IMR-90 (cell line): Measurements from ENCODE around the gene ARMCX4.

ENCODE experiments used
- BHLHE40 ChIP-seq: fragments of 150-350 bp; IDR thresholded peaks from 2 replicates; pipeline ENCODE4 v1.6.1; 2016; ENCODE audit warnings: mild to moderate bottlenecking, low read depth, low read length
- CEBPB ChIP-seq: IDR thresholded peaks from 2 replicates; pipeline ENCODE4 v1.6.1; 2012; ENCODE audit warnings: low read depth, low read length, improper control_type of control experiment
- ELK1 ChIP-seq: fragments of 150-350 bp; IDR thresholded peaks from 2 replicates; pipeline ENCODE4 v1.6.1; 2016; ENCODE audit warnings: low read depth, mild to moderate bottlenecking, low read length, moderate library complexity, borderline replicate concordance
- FOS ChIP-seq: fragments of 150-350 bp; IDR thresholded peaks from 2 replicates; pipeline ENCODE4 v1.6.1; 2016; ENCODE audit warnings: low read depth, low read length
- MAFK ChIP-seq: IDR thresholded peaks from 2 replicates; pipeline ENCODE4 v1.6.1; 2012; ENCODE audit warnings: low read depth, low read length, improper control_type of control experiment
- MXI1 ChIP-seq: IDR thresholded peaks from 2 replicates; pipeline ENCODE4 v1.6.1; 2012; ENCODE audit warnings: low read depth, mild to moderate bottlenecking, low read length, moderate library complexity, borderline replicate concordance
- POLR2A ChIP-seq: IDR thresholded peaks from 2 replicates; pipeline ENCODE4 v1.6.1; 2012; ENCODE audit warnings: mild to moderate bottlenecking, low read depth, low read length
- RAD21 ChIP-seq: IDR thresholded peaks from 2 replicates; pipeline ENCODE4 v1.6.1; 2012; ENCODE audit warnings: low read length, improper control_type of control experiment
- RFX5 ChIP-seq: IDR thresholded peaks from 2 replicates; pipeline ENCODE4 v1.8.0; 2012; ENCODE audit warnings: low read depth, mild to moderate bottlenecking, low read length, moderate library complexity
- SMC3 ChIP-seq: fragments of 150-350 bp; IDR thresholded peaks from 2 replicates; pipeline ENCODE4 v1.6.1; 2016; ENCODE audit warnings: low read depth, mild to moderate bottlenecking, antibody characterized with exemption, low read length, moderate library complexity
- USF2 ChIP-seq: fragments of 150-350 bp; IDR thresholded peaks from 2 replicates; pipeline ENCODE4 v1.6.1; 2017; ENCODE audit warnings: mild to moderate bottlenecking, antibody characterized with exemption, low read length, low read depth
- TF ChIP-seq, protein P1 (sequence below): conservative IDR thresholded peaks from 2 replicates; pipeline ENCODE4 v1.5.1; 2012; ENCODE audit warnings: mild to moderate bottlenecking, low read depth, low read length, improper control_type of control experiment

DNA sequence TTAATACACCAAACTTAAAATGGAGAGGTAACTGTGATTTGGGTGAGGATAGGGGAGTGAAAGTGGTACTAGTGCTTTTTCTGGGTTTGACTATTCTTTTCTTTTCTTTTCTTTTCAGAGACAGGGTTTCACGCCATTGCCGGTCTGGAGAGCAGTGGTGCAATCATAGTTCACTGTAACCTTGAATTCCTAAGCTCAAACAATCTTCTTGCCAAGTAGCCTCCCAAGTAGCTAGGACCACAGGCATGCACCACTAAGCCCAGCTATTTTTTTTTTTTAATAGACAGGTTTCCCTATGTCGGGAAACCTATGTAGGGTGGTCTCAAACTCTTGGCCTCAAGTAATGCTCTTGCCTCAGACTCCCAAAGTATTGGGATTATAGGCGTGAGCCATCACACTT, 3.0 kb upstream of the ARMCX4 start:
- TF ChIP-seq POLR2A (no peak), RFX5 (no peak), USF2 (no peak), MXI1 (no peak), CEBPB (peak; percentile 28; the same call in 1 of the 2 replicates), MAFK (no peak), RAD21 (no peak), SMC3 (no peak), BHLHE40 (no peak), ELK1 (no peak), FOS (no peak)
- TF ChIP-seq, protein P1, sequence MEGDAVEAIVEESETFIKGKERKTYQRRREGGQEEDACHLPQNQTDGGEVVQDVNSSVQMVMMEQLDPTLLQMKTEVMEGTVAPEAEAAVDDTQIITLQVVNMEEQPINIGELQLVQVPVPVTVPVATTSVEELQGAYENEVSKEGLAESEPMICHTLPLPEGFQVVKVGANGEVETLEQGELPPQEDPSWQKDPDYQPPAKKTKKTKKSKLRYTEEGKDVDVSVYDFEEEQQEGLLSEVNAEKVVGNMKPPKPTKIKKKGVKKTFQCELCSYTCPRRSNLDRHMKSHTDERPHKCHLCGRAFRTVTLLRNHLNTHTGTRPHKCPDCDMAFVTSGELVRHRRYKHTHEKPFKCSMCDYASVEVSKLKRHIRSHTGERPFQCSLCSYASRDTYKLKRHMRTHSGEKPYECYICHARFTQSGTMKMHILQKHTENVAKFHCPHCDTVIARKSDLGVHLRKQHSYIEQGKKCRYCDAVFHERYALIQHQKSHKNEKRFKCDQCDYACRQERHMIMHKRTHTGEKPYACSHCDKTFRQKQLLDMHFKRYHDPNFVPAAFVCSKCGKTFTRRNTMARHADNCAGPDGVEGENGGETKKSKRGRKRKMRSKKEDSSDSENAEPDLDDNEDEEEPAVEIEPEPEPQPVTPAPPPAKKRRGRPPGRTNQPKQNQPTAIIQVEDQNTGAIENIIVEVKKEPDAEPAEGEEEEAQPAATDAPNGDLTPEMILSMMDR = no peak
